SH-SY5Y (cell line): Measurements from ENCODE around the gene NEURL2.

Source experiments
- GATA2 ChIP-seq: IDR thresholded peaks from 2 replicates; pipeline ENCODE4 v1.6.1; 2011; ENCODE audit warnings: mild to moderate bottlenecking, low read depth, low read length
- GATA3 ChIP-seq: IDR thresholded peaks from 2 replicates; pipeline ENCODE4 v1.6.1; 2011; ENCODE audit warnings: low read depth, mild to moderate bottlenecking, low read length, moderate library complexity

- TF ChIP-seq GATA2 (no peak), GATA3 (no peak)
Measured at GRCh38 chr20:45899046-45899835, 8.2 kb upstream of the NEURL2 start.
